ENCODE data around the gene CYBB. TPM values are rescaled to one million over a fixed set of nuclear protein-coding genes. Genes with fewer than 3 reads are reported as not detected.

The CYBB gene
- total RNA-seq, 2 donors from 2014 or later = 38.7 to 39.9 TPM

DNA sequence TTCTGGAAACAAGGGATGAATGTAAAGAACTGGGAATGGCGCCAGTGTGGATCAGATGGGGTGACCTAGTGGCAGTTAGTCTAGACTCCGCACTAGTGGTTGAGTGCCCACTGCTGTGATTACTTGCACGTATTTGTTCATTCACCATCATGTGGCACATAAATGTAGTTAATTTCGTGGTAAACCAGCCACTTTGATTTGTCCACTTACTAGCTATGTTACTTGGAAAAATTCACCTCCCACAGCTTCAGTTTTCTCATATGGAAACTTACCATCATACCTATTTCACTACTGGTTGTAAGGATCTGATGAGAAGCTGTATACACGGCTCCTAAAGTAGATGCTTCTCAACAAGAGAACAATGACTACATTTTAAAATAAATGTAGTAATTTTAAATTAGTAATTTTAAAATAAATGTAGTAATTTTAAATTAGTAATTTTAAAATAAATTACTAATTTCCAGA, 67.9 kb downstream of the CYBB start:
- Histone ChIP-seq H3K36me3 (no peaks in the 10 kb centered on the region), H3K4me1 (ENCODE audit: control insufficient read depth in 1 of 2, low read depth in 2 of 2) (peaks cover 3 to 8% of the 10 kb centered on the region in 2 donors), H3K27ac (peak overlapping the region; percentile 76 to 91), H3K9me3 (no peaks in the 10 kb centered on the region), H3K27me3 (replicated peaks; ENCODE audit: insufficient read depth) (no peaks in the 10 kb centered on the region), H3K4me3 (peak overlapping the region; percentile 92)
- no peak for DNase-seq (ENCODE audit: low spot score)
- TF ChIP-seq, protein P1, sequence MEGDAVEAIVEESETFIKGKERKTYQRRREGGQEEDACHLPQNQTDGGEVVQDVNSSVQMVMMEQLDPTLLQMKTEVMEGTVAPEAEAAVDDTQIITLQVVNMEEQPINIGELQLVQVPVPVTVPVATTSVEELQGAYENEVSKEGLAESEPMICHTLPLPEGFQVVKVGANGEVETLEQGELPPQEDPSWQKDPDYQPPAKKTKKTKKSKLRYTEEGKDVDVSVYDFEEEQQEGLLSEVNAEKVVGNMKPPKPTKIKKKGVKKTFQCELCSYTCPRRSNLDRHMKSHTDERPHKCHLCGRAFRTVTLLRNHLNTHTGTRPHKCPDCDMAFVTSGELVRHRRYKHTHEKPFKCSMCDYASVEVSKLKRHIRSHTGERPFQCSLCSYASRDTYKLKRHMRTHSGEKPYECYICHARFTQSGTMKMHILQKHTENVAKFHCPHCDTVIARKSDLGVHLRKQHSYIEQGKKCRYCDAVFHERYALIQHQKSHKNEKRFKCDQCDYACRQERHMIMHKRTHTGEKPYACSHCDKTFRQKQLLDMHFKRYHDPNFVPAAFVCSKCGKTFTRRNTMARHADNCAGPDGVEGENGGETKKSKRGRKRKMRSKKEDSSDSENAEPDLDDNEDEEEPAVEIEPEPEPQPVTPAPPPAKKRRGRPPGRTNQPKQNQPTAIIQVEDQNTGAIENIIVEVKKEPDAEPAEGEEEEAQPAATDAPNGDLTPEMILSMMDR (IDR thresholded peaks at IDR 0.05) = no peak
- ATAC-seq (ENCODE audit: insufficient number of reproducible peaks, low FRiP score, low read depth) = no peak

DNA sequence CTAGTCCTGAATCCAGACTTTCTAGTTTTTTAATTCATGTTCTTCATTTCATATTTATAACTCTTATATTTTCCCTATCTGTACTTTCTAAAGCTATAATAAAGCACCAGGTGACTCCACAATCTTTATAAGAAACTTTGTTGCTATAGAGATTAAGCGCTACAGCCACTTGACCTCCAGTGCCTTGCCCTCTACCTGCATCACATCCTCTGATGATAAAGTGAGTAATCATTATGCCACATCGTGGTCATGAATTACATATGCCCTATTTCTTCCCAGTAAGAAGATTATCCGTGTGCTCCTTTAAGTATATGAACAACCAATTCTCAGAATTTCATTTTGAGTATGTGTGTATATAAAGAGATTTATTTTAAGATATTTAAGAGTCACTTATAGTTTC, 74.3 kb downstream of the CYBB start:
- Histone ChIP-seq H3K36me3 (no peaks in the 10 kb centered on the region), H3K9me3 (no peaks in the 10 kb centered on the region), H3K4me1 (ENCODE audit: control insufficient read depth in 1 of 2, low read depth in 2 of 2) (no peaks in the 10 kb centered on the region), H3K4me3 (no peak overlapping the region), H3K27ac (no peak overlapping the region), H3K27me3 (replicated peaks; ENCODE audit: insufficient read depth) (no peaks in the 10 kb centered on the region)
- ATAC-seq (ENCODE audit: insufficient number of reproducible peaks, low FRiP score, low read depth) = no peak
- DNase-seq (ENCODE audit: low spot score) = no peak
- TF ChIP-seq, protein P1 (IDR thresholded peaks at IDR 0.05) = no peak

DNA sequence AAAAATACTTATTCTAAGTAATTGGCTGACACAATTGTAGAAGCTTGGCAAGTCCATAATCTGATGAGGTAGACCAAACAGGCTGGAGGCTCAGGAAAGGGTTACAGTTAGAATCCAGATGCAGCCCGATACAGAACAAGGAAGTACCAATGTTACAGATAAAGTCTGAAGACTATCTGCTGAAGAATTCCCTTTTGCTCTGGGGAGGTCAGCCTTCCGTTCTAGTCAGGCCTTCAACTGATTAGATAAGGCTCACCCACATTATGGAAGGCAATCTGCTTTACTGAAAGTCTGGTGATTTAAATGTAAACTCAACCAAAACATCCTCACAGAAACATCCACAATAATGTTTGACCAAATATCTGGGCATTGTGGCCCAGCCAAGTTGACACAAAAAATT, 74.9 kb downstream of the CYBB start:
- H3K27me3 ChIP-seq (replicated peaks; ENCODE audit: insufficient read depth) = no peaks in the 10 kb centered on the region
- no peak overlapping the region for H3K27ac ChIP-seq
- ATAC-seq (ENCODE audit: insufficient number of reproducible peaks, low FRiP score, low read depth) (no peak), DNase-seq (ENCODE audit: low spot score) (no peak)
- no peak overlapping the region for H3K4me3 ChIP-seq
- H3K4me1 ChIP-seq (ENCODE audit: control insufficient read depth in 1 of 2, low read depth in 2 of 2) = no peaks in the 10 kb centered on the region
- H3K9me3 ChIP-seq = no peaks in the 10 kb centered on the region
- TF ChIP-seq, protein P1 (IDR thresholded peaks at IDR 0.05) = no peak
- H3K36me3 ChIP-seq = no peaks in the 10 kb centered on the region

DNA sequence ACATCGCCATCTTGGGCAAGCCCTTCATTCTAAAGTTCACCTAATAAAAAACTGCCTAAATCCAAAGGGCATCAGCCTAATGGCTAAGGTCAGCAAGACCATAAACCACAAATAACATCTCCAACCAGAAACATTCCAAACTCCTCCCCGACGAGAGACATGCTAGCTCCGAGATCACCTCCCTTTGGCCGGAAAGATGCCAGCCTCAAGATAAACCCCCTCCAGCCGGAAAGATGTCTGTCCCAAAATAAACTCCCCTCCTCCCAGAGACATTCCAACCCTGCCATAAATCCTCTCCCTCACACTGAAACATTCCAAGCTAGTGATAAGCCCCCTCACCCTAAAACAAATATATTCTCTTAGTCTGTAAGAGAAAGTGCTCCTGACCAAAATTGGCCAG, 80.9 kb downstream of the CYBB start:
- Histone ChIP-seq H3K27me3 (replicated peaks; ENCODE audit: insufficient read depth) (no peaks in the 10 kb centered on the region), H3K36me3 (no peaks in the 10 kb centered on the region), H3K4me1 (ENCODE audit: control insufficient read depth in 1 of 2, low read depth in 2 of 2) (no peaks in the 10 kb centered on the region), H3K4me3 (no peak overlapping the region), H3K27ac (no peak overlapping the region), H3K9me3 (no peaks in the 10 kb centered on the region)
- TF ChIP-seq, protein P1 (IDR thresholded peaks at IDR 0.05) = no peak
- DNase-seq (ENCODE audit: low spot score) = no peak
- ATAC-seq (ENCODE audit: insufficient number of reproducible peaks, low FRiP score, low read depth) = no peak

GRCh38 chrX:37862851-37863250, 83.0 kb downstream of the CYBB start:
- no peak overlapping the region for H3K4me3 ChIP-seq
- no peaks in the 10 kb centered on the region for H3K4me1 ChIP-seq (ENCODE audit: control insufficient read depth in 1 of 2, low read depth in 2 of 2)
- TF ChIP-seq, protein P1 (IDR thresholded peaks at IDR 0.05) = no peak
- ATAC-seq (ENCODE audit: insufficient number of reproducible peaks, low FRiP score, low read depth) (no peak), DNase-seq (ENCODE audit: low spot score) (no peak)
- H3K9me3 ChIP-seq = no peaks in the 10 kb centered on the region
- H3K27me3 ChIP-seq (replicated peaks; ENCODE audit: insufficient read depth) = no peaks in the 10 kb centered on the region
- H3K27ac ChIP-seq = no peak overlapping the region
- H3K36me3 ChIP-seq = no peaks in the 10 kb centered on the region

Other genes starting within 250 kb of the CYBB start
- gene LANCL3, start 208.4 kb upstream of the CYBB start, total RNA-seq = under 1 TPM; 0.95 to 0.99 TPM
- 1 to 10 TPM; 1.5 to 1.6 TPM for gene XK, start 94.3 kb upstream of the CYBB start, total RNA-seq
- gene DYNLT3, start 67.5 kb downstream of the CYBB start, total RNA-seq = 10 to 100 TPM; 50.4 to 52.9 TPM
- gene SYTL5, start 226.5 kb downstream of the CYBB start, total RNA-seq = not detected

Measured in thoracic aorta (tissue), 2 donors.